Tibial artery (tissue), 4 donors: ENCODE data around the gene RUSC2.
"Not testable (repeated sequence)": the region's sequence is repeated elsewhere in the genome, so short reads cannot be mapped to it uniquely, and the experiment has no call there.

Source experiments
- DNase-seq, 2 donors: peaks; one replicate each; pipeline ENCODE4 v3.0.0-alpha.2; 2019
- H3K27ac ChIP-seq, 2 donors: fragments of 200-600 bp; sonication (generic) in 1 of 2; 1 replicate in 1 of 2; 2 replicates in 1 of 2; pipeline ENCODE4 v1.5.1; 2018 to 2019; ENCODE audit warnings: mild to moderate bottlenecking in 1 of 2
- H3K27me3 ChIP-seq, 2 donors: fragments of 200-600 bp; sonication (generic) in 1 of 2; one replicate each; pipeline versions ENCODE4 v1.5.1 to v1.6.0; 2016 to 2019
- H3K36me3 ChIP-seq, 3 donors: fragments of 200-600 bp; sonication (generic) in 2 of 3; one replicate each; pipeline ENCODE4 v1.5.1; 2016 to 2019; ENCODE audit warnings: mild to moderate bottlenecking in 2 of 3
- H3K4me1 ChIP-seq, 4 donors: fragments of 200-600 bp; sonication (generic) in 2 of 4; 1 replicate in 3 of 4; 2 replicates in 1 of 4; pipeline ENCODE4 v1.5.1; 2016 to 2019
- H3K4me3 ChIP-seq, 2 donors: fragments of 200-600 bp; sonication (generic) in 1 of 2; 1 replicate in 1 of 2; 2 replicates in 1 of 2; pipeline ENCODE4 v1.5.1; 2018 to 2019; ENCODE audit warnings: mild to moderate bottlenecking in 2 of 2
- H3K9me3 ChIP-seq, 3 donors: fragments of 200-600 bp; sonication (generic) in 1 of 3; one replicate each; pipeline ENCODE4 v1.5.1; 2016 to 2019
- CTCF ChIP-seq, 2 experiments: fragments of 200-600 bp in 1 of 2; fragments of 450-650 bp in 1 of 2; IDR thresholded peaks; one replicate each; pipeline ENCODE4 v1.5.1; 2017 to 2019; ENCODE audit warnings: antibody characterized with exemption in 2 of 2, mild to moderate bottlenecking in 1 of 2, moderate library complexity in 1 of 2
- intact Hi-C: fragments of 100-400 bp; cut with DNase I; formaldehyde crosslinking; loops from one replicate; pipeline ENCODE4 v1.15.0; 2023; ENCODE audit warnings: low total_unique reads

RUSC2 gene

GRCh38 chr9:35522700-35523099, 32.8 kb downstream of the RUSC2 start:
- Histone ChIP-seq H3K4me1 (peaks cover 5 to 100% (median 81%) of the 10 kb centered on the region in 4 donors), H3K36me3 (no peaks in the 10 kb centered on the region), H3K4me3 (no peak overlapping the region), H3K9me3 (no peaks in the 10 kb centered on the region), H3K27me3 (no peaks in the 10 kb centered on the region), H3K27ac (peak overlapping the region; percentile 84 to 87)
- TF ChIP-seq CTCF (IDR thresholded peaks at IDR 0.05): no peak
- intact Hi-C loops: no loop called here
- no peak for DNase-seq

- H3K27me3 ChIP-seq, H3K4me3 ChIP-seq, H3K36me3 ChIP-seq, H3K9me3 ChIP-seq, DNase-seq, intact Hi-C loops: not testable (repeated sequence)
- Histone ChIP-seq H3K4me1 (peaks cover 1 to 100% (median 77%) of the 10 kb centered on the region in 4 donors), H3K27ac (peak overlapping the region; percentile 84 to 87)
These were observed 33.6 kb downstream of the RUSC2 start for GRCh38 chr9:35523556-35523955.

GRCh38 chr9:35526087-35526801, 36.3 kb downstream of the RUSC2 start:
- Histone ChIP-seq H3K4me3 (no peak overlapping the region), H3K9me3 (no peaks in the 10 kb centered on the region), H3K36me3 (no peaks in the 10 kb centered on the region), H3K27ac (peak overlapping the region; percentile 70 to 87), H3K27me3 (no peaks in the 10 kb centered on the region), H3K4me1 (peaks cover 6 to 100% (median 65%) of the 10 kb centered on the region in 4 donors)
- DNase-seq: no peak
- intact Hi-C loops: no loop called here
- no peak for TF ChIP-seq CTCF (IDR thresholded peaks at IDR 0.05)

- H3K9me3 ChIP-seq: no peaks in the 10 kb centered on the region
- TF ChIP-seq CTCF (IDR thresholded peaks at IDR 0.05): no peak
- H3K27ac ChIP-seq: peak overlapping the region; percentile 46 to 87
- no peaks in the 10 kb centered on the region for H3K36me3 ChIP-seq
- intact Hi-C loops: no loop called here
- no peak for DNase-seq
- H3K4me3 ChIP-seq: no peak overlapping the region
- H3K4me1 ChIP-seq: peaks cover 6 to 93% (median 41%) of the 10 kb centered on the region in 4 donors
- no peaks in the 10 kb centered on the region for H3K27me3 ChIP-seq
These were observed 39.4 kb downstream of the RUSC2 start for GRCh38 chr9:35529161-35529823.

GRCh38 chr9:35533398-35533797, 43.5 kb downstream of the RUSC2 start:
- intact Hi-C loops: no loop called here
- Histone ChIP-seq H3K27me3 (no peaks in the 10 kb centered on the region), H3K4me1 (peaks cover 6 to 88% (median 33%) of the 10 kb centered on the region in 4 donors), H3K36me3 (no peaks in the 10 kb centered on the region), H3K27ac (peak overlapping the region in 1 of 2 donors; percentile 26), H3K4me3 (no peak overlapping the region), H3K9me3 (no peaks in the 10 kb centered on the region)
- DNase-seq: no peak
- no peak for TF ChIP-seq CTCF (IDR thresholded peaks at IDR 0.05)

GRCh38 chr9:35534921-35535320, 45.0 kb downstream of the RUSC2 start:
- H3K27me3 ChIP-seq, H3K4me3 ChIP-seq, H3K36me3 ChIP-seq, DNase-seq, intact Hi-C loops, H3K9me3 ChIP-seq: not testable (repeated sequence)
- peaks cover 10 to 88% (median 39%) of the 10 kb centered on the region in 4 donors for H3K4me1 ChIP-seq
- H3K27ac ChIP-seq: peak overlapping the region in 1 of 2 donors; percentile 43
